DND-41 (cell line): ENCODE results near the gene TUBAL3.

ENCODE experiments used
- ATAC-seq: fragments of 200-7000 bp; cut with Tn5 transposase; 3 replicates; pipeline ENCODE4 v1.9.1; 2021; ENCODE audit warnings: low read depth; ENCODE audit not compliant: insufficient read depth
- DNase-seq: peaks from one replicate; pipeline ENCODE4 v3.0.0-alpha.2; 2020
- H2AFZ ChIP-seq: 2 replicates; pipeline ENCODE4 v1.6.0; 2012; ENCODE audit warnings: low read depth, low read length
- H3K27ac ChIP-seq: 2 replicates; pipeline ENCODE4 v1.5.1; 2012; ENCODE audit warnings: low read length, inconsistent platforms
- H3K27me3 ChIP-seq: fragments of 200-600 bp; sonication (generic); 2 replicates; pipeline ENCODE4 v1.6.0; 2012; ENCODE audit warnings: low read length, mild to moderate bottlenecking, inconsistent platforms; ENCODE audit not compliant: insufficient read depth, poor library complexity
- H3K36me3 ChIP-seq: 2 replicates; pipeline ENCODE4 v1.5.1; 2012; ENCODE audit warnings: low read length, inconsistent platforms; ENCODE audit not compliant: insufficient read depth
- H3K4me1 ChIP-seq: 2 replicates; pipeline ENCODE4 v1.5.1; 2012; ENCODE audit warnings: mild to moderate bottlenecking, low read length; ENCODE audit not compliant: insufficient read depth
- H3K4me2 ChIP-seq: 2 replicates; pipeline ENCODE4 v1.6.0; 2012; ENCODE audit warnings: mild to moderate bottlenecking, moderate library complexity, low read length, inconsistent platforms; ENCODE audit not compliant: insufficient read depth
- H3K4me3 ChIP-seq, 2 experiments: fragments of 200-600 bp in 1 of 2; shearing (Covaris generic) in 1 of 2; 2 replicates each; pipeline ENCODE4 v1.5.1; 2012 to 2016; ENCODE audit warnings: inconsistent platforms in 2 of 2, low read length in 2 of 2, mild to moderate bottlenecking in 2 of 2, low read depth in 1 of 2, moderate library complexity in 1 of 2
- H3K79me2 ChIP-seq: 2 replicates; pipeline ENCODE4 v1.6.0; 2012; ENCODE audit warnings: low read length, inconsistent platforms; ENCODE audit not compliant: insufficient read depth
- H3K9ac ChIP-seq: 2 replicates; pipeline ENCODE4 v1.6.0; 2012; ENCODE audit warnings: low read depth, mild to moderate bottlenecking, inconsistent platforms, low read length, moderate library complexity
- H3K9me3 ChIP-seq: 2 replicates; pipeline ENCODE4 v1.5.1; 2012; ENCODE audit warnings: low read length, moderate library complexity, mild to moderate bottlenecking, inconsistent platforms; ENCODE audit not compliant: insufficient read depth, severe bottlenecking
- H4K20me1 ChIP-seq: 2 replicates; pipeline ENCODE4 v1.6.0; 2012; ENCODE audit warnings: low read length; ENCODE audit not compliant: insufficient read depth
- EZH2 ChIP-seq: IDR thresholded peaks from 3 replicates; pipeline ENCODE4 v1.6.1; 2012; ENCODE audit warnings: borderline replicate concordance, low read depth, mild to moderate bottlenecking, moderate library complexity, low read length, inconsistent platforms; ENCODE audit not compliant: severe bottlenecking
- TF ChIP-seq, protein P1 (sequence below): IDR thresholded peaks from 2 replicates; pipeline ENCODE4 v1.5.1; 2012; ENCODE audit warnings: borderline replicate concordance, low read length, moderate library complexity, mild to moderate bottlenecking; ENCODE audit not compliant: poor library complexity, severe bottlenecking; ENCODE audit errors: extremely low read depth

TUBAL3 gene

DNA sequence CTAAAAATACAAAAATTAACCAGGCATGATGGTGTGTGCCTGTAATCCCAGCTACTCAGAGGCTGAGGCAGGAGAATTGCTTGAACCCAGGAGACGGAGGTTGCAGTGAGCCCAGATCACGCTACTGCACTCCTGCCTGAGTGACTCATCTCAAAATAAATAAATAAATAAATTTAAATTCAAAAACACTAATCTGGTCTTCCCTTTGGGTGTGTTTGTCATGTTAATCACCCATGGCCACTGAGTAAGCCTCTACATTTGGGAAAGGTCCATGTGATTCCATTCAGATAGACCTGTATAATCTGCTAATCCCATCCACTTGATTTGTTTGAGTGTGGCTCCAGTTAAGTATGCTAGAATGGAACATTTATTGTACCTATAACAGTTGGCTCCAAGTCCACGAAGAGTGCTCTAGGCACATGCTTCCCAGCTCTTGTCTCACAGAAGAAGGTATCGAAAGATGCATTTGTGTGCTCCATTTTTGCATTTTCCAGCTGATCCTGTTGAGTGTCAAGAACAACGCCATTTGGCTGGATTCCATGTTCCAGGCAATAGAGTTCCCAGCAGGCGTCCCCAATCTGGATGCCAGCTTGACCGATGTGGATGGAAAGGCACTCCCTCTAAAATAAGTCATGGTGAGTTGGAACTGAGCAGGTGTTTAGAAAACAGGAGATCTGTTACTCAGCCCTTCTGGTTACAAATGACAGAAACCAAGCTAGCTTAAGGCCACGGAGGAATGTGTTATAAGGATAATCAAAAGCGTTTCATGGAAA is 4.0 kb downstream of the TUBAL3 start:
- no peak overlapping the region for H3K4me2 ChIP-seq
- ATAC-seq (no peak), DNase-seq (no peak)
- H2AFZ ChIP-seq = no peak overlapping the region
- TF ChIP-seq EZH2 = no peak
- TF ChIP-seq, protein P1, sequence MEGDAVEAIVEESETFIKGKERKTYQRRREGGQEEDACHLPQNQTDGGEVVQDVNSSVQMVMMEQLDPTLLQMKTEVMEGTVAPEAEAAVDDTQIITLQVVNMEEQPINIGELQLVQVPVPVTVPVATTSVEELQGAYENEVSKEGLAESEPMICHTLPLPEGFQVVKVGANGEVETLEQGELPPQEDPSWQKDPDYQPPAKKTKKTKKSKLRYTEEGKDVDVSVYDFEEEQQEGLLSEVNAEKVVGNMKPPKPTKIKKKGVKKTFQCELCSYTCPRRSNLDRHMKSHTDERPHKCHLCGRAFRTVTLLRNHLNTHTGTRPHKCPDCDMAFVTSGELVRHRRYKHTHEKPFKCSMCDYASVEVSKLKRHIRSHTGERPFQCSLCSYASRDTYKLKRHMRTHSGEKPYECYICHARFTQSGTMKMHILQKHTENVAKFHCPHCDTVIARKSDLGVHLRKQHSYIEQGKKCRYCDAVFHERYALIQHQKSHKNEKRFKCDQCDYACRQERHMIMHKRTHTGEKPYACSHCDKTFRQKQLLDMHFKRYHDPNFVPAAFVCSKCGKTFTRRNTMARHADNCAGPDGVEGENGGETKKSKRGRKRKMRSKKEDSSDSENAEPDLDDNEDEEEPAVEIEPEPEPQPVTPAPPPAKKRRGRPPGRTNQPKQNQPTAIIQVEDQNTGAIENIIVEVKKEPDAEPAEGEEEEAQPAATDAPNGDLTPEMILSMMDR = no peak
- H3K79me2 ChIP-seq = no peaks in the 10 kb centered on the region
- H3K36me3 ChIP-seq = no peaks in the 10 kb centered on the region
- H3K9ac ChIP-seq = no peak overlapping the region
- H3K27me3 ChIP-seq = peaks cover 7% of the 10 kb centered on the region
- H3K27ac ChIP-seq = no peak overlapping the region
- H3K9me3 ChIP-seq = no peaks in the 10 kb centered on the region
- no peaks in the 10 kb centered on the region for H3K4me1 ChIP-seq
- no peak overlapping the region for H3K4me3 ChIP-seq
- H4K20me1 ChIP-seq = no peaks in the 10 kb centered on the region

DNA sequence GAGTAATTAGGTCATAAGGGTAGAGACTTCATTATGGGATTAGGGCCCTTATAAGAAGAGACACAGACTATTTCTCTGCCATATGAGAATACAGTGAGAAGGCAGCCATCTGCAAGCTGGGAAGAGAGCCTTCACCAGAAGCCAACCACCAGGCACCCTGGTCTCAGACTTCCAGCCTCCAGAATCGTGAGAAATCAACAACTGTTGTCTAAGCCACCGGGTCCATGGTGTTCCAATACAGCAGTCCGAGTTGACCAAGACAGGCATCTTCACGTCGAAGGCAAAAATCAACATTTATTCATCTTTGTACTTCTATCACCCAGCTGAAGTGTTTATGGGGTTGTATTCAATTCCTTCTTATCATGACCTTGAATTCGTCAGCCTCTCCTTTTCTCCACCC is 5.3 kb downstream of the TUBAL3 start:
- TF ChIP-seq, protein P1 = no peak
- no peak for TF ChIP-seq EZH2
- H3K79me2 ChIP-seq = no peaks in the 10 kb centered on the region
- no peak for DNase-seq
- peaks cover 7% of the 10 kb centered on the region for H3K27me3 ChIP-seq
- no peaks in the 10 kb centered on the region for H3K4me1 ChIP-seq
- H3K4me3 ChIP-seq = no peak overlapping the region
- H3K4me2 ChIP-seq = no peak overlapping the region
- H3K27ac ChIP-seq = no peak overlapping the region
- H3K9ac ChIP-seq = no peak overlapping the region
- no peaks in the 10 kb centered on the region for H4K20me1 ChIP-seq
- H3K36me3 ChIP-seq = no peaks in the 10 kb centered on the region
- H2AFZ ChIP-seq = no peak overlapping the region
- no peak for ATAC-seq
- H3K9me3 ChIP-seq = no peaks in the 10 kb centered on the region

DNA sequence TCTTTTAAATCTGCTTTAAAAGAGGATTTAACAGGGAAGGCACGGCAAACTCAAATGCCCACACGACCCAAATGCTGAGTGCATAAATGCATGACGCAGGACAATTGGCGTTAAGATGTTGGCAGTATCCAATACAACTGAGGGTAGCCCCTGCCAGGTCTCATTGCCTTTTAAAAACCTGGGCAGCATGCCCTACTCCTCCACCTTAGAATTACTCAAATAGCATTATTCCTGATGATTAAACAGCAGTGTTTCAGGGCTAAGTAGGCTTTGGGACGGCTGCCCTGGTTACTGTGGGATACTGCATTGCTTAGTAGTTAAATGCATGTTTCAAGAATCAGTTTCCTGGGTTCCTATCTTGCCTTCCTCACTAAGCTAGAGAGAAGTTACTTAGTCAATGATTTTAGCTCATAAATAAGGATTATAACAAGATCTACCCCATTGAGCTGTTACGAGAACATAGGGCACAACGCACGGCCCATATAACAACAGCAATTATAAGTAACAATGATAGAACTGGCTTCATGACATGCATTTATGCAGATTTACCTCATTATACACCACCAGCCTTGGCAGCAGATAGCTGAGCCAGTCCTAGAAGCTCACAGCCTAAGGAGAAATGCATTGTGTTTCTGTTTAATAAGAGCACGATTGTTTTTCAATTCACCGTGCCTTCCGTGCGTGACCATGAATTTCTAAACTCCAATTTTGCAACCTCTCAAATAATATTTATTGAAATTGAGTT is 7.9 kb downstream of the TUBAL3 start:
- no peak for TF ChIP-seq EZH2
- TF ChIP-seq, protein P1 = no peak
- DNase-seq = no peak
- H3K4me1 ChIP-seq = no peaks in the 10 kb centered on the region
- peaks cover 3% of the 10 kb centered on the region for H3K9me3 ChIP-seq
- H3K36me3 ChIP-seq = no peaks in the 10 kb centered on the region
- H3K27me3 ChIP-seq = peaks cover 4% of the 10 kb centered on the region
- H3K27ac ChIP-seq = no peak overlapping the region
- no peaks in the 10 kb centered on the region for H3K79me2 ChIP-seq
- no peak overlapping the region for H3K4me3 ChIP-seq
- no peak overlapping the region for H3K9ac ChIP-seq
- H3K4me2 ChIP-seq = no peak overlapping the region
- ATAC-seq = no peak
- H2AFZ ChIP-seq = no peak overlapping the region
- H4K20me1 ChIP-seq = no peaks in the 10 kb centered on the region
